ENCODE data around the gene KDM2B.

DNA sequence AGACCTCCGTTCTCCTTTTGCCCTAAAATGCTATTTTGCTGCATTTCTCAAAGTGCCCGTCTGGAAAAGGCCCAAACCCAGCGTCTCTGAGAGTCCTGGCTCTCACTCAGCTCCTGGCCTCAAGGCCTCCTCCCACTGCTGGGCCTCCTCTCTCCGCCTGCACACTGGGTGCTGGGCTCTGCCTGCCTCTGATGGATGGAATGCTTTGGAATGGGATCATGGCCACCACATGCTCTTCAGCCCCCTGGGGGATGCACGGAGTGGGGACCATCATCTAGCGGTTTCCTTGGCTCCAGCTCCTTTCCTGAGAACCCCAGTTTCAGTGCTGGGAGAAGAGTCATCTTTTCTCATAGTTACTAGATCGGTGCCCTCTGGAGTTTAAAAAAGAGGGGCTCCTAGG lies 65.2 kb downstream of the KDM2B start:
- TF ChIP-seq, protein P1, sequence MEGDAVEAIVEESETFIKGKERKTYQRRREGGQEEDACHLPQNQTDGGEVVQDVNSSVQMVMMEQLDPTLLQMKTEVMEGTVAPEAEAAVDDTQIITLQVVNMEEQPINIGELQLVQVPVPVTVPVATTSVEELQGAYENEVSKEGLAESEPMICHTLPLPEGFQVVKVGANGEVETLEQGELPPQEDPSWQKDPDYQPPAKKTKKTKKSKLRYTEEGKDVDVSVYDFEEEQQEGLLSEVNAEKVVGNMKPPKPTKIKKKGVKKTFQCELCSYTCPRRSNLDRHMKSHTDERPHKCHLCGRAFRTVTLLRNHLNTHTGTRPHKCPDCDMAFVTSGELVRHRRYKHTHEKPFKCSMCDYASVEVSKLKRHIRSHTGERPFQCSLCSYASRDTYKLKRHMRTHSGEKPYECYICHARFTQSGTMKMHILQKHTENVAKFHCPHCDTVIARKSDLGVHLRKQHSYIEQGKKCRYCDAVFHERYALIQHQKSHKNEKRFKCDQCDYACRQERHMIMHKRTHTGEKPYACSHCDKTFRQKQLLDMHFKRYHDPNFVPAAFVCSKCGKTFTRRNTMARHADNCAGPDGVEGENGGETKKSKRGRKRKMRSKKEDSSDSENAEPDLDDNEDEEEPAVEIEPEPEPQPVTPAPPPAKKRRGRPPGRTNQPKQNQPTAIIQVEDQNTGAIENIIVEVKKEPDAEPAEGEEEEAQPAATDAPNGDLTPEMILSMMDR (IDR thresholded peaks at IDR 0.05), result no peak
- TF ChIP-seq POLR2A (IDR thresholded peaks at IDR 0.05), result no peak
